ACHN (cell line): Measurements from ENCODE around the gene PLA1A.
"Not testable (repeated sequence)": the region's sequence is repeated elsewhere in the genome, so short reads cannot be mapped to it uniquely, and the experiment has no call there.

ENCODE experiments used
- DNase-seq: peaks from one replicate; pipeline ENCODE4 v3.0.0-alpha.2; 2015
- in situ Hi-C: cut with HindIII; loops from 2 replicates; pipeline ENCODE4 v1.10.0; 2017; ENCODE audit warnings: low sequenced_read_pairs, low pct_ligation_motif_present, low pct_unique_long_range_greater_than_20kb

PLA1A gene, protein sequence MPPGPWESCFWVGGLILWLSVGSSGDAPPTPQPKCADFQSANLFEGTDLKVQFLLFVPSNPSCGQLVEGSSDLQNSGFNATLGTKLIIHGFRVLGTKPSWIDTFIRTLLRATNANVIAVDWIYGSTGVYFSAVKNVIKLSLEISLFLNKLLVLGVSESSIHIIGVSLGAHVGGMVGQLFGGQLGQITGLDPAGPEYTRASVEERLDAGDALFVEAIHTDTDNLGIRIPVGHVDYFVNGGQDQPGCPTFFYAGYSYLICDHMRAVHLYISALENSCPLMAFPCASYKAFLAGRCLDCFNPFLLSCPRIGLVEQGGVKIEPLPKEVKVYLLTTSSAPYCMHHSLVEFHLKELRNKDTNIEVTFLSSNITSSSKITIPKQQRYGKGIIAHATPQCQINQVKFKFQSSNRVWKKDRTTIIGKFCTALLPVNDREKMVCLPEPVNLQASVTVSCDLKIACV

DNA sequence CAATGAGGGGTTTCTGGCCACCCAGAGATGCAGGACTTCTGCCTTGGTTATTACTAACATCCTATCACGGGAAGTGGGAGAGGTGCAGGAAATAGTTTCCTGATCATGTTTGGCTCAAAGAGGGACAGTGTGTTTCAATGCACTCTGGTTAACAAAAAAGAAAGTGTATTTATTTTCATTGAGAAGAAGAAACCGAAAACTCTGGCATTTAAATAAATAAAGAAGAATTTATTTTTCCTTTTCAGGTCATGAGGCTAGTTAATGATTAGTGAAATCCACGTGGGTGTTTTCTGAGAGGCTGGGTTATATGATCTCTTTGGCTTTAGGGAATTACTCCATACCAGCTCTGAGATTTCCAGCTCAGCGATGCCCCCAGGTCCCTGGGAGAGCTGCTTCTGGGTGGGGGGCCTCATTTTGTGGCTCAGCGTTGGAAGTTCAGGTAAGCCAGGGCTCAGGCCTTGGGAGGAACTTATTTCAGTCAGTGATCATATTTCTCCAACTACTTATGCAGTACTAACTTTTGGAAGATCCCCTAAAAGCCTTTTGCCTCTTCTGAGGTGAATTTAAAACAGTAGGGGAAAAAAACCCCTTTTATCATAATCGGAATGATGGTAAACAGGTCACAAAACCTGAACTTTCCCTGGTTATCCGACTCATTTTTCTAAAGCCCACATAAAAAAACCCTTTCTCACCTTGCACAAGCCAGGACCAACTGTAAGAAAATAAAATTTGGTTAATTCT, at the start of gene PLA1A:
PLA1A (plus strand) TSS at position 338 of the 741 bp plus-strand sequence; CDS start at position 367, 29 bp downstream.
- in situ Hi-C loops = no loop called here
- peak; percentile 15 for DNase-seq

DNA sequence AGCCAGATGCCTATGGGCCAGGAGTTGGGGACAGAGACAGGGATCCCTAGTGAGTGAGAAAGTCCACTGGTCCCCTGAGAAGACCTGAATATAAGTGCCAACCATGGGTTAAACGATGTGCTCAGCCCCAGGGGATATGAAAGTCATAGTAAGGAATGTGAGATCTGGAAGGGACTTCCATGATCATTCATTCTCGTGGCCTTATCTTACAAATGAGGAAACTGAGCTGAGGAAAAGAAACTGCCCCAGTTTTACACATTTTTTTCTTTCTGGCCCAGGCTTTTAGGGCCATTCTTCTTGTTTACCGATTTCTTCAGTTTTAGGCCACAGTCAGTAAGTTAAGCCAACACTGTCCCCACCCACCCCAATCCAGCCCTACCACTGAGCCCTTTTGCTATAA, 49.3 kb upstream of the PLA1A start:
- in situ Hi-C loops = no loop called here
- DNase-seq = no peak

DNA sequence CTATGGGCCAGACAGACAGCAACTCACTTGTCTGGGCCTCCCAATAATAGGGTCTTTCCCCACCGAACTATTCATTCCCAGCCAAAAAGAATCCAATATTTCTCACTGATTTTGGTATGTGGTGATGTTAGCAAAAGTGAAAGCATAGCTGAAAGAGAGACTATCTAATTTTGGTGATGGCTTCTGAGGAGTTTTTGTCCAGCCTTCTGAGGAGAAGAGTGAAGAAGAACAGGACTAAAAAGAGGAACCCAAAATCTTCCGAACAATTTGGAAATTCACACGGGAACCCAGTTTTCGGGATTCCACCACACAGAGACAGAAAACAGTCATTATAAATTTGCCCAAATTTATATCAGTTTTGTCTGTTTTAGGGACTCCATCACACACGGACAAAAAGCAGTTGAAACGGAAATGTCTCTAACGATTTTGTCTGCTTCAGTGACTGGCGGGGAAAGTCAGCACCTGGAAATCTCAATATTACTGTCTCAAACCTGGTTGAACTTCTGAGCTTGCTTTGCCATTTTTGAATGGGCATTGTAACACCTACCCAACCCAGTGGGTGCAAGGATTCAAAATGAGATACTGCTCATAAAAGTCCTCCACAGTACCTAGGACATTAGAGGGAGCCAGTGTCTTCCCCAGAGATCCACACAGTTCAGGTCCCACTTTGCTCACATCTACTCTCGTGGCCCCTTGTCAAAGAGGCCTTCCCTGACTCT, 47.3 kb upstream of the PLA1A start:
- in situ Hi-C loops = no loop called here
- DNase-seq = no peak

DNA sequence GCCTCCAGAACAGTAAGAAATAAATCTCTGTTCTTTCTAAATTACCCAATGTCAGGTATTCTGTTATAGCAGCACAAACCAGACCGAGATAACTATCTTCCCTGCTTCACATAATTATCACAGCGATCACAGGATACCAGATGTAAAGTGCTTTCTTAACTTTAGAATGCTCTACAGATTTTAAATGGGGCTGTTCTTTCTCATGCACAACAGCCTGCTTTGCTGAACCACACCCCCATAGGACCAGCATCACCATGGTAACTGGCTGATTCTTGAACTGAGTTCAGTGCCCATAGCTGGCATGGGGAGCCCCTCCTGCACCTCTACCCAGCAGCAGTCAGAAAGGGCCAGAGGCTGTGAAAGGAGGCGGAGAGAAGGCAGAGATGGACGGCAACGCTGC, 46.1 kb upstream of the PLA1A start:
- in situ Hi-C loops = no loop called here
- no peak for DNase-seq

DNA sequence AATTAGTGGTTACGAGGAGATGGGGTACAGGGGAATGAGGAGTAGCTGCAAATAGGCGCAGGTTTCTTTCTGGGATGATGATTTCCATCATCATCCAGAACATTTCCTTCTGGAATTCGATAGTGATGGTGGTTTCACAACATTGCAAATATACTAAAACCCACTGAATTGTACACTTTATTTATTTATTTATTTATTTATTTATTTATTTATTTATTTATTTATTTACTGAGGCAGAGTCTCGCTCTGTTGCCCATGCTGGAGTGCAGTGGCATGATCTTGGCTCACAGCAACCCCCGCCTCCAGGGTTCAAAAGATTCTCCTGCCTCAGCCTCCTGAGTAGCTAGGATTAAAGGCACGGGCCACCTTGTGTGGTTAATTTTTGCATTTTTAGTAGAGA, 44.8 kb upstream of the PLA1A start:
- DNase-seq, in situ Hi-C loops: not testable (repeated sequence)

DNA sequence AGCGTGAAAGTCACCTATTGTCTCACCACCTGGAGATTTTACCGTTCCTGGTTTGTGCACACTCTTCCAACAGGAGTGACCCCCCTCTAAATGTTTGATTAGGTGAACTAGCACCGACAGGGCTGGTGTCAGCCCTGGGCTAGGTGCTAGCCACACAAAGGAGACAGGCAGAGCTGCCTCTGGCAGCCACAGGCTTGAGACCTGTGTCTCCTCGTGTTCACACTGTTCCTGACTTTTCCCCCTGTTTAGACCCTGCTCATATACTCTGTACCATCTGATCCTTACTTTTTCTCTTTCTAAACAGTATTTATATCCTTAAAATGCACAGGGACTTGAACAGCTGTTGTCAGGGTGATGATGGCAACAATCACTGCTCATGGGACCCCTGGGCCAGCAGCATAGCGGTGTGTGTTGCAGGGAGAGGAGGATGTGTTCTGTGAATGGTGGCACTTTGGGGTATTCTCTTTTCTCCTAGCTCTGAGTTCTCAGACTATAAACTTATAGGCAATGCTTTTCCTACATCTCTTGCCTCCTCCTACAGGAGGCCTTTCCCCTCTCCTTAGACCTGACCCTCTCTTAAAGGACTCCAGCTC, 43.8 kb upstream of the PLA1A start:
- DNase-seq = no peak
- in situ Hi-C loops = no loop called here

DNA sequence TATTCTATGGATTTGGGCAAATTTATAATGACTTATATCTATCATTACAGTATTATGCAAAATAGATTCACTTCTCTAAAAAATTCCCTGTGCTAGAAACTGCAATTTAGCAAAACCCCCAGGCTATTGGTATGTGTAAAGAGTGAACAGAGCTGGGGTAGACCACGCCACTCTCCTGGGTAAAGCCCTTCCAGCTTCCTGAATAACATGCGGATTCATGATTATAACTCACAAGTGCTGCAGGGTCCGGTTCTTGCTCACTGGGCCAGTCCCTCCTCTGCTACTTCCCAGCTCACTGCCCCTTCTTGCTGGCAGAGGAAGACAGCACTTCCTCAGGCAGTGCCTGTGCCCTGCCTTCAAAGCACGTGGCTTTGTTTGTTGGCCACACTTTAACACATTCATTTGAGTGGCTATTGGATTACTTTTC, 42.4 kb upstream of the PLA1A start:
- DNase-seq = no peak
- in situ Hi-C loops = no loop called here

DNA sequence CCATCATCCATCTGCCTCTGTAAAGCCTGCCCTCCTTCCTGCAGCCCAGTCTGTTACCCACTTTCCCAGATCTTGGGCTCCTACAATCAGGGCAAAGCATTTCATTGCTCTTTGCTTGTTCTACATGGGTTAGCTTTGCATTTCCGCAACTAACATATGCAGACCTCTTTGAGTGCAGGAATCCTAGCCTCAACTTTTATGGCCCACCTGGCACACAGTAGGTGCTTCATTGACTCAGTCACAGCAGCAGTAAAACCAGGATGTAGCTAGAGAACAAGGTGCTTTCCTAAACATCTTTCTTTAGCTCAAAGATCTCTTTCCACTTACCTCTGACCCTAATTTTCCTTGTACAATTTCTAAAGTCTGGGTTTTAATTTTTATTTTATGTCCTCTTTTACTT, 41.8 kb upstream of the PLA1A start:
- in situ Hi-C loops = no loop called here
- no peak for DNase-seq

DNA sequence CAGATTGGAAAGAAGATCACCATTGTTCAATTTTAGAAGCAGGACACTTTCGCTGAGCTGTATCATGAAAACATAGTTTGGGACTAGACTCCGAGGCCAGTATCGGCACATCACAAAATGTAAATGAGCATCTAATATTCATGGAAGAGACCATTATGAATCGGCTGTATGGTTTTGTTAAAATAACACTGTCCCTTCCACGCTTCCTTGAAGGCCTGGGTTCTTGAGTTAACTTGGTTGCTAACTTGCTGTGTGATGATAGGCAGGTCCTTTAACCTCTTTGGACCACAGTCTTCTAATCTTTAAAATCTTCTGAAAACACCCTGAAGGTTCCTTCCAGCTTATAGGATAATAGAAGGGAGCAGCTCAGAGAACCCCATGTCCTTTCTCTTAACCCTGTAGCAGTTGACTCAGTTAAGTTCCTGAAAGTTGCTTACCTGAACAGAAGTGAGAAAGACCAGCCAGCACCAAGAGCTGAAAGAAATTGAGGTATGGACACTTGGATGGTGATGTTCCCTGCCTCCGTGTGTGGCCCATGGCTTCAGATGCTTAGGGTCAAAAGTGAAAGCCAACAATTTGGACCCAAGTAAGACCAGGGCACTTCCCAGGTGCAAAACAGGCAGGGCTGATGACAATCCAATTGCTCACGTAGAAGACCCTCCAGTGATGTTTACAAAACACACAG, 40.4 kb upstream of the PLA1A start:
- in situ Hi-C loops = no loop called here

DNA sequence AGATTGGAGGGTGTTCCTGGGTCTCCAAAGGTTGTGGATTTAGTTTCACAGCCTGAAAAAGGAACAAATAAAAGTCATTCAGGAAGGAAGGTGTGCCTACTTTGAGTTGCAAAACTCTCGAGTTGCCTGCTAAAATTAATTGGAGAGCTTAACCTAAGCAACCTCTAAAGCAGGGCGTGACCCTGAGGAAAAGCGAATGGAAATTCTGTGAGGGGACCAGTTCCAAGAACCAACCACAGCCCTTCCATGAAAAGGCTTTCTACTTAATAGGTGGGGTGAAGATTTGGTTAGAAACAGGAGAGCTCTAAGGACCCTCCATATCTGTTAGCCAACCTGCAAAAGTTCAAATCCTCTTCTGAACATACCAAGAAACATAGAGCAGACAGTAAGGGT, 39.8 kb upstream of the PLA1A start:
- DNase-seq = no peak
- in situ Hi-C loops = no loop called here

More for the DNA sequence above, 40.4 kb upstream of the PLA1A start:
- DNase-seq = no peak

DNA sequence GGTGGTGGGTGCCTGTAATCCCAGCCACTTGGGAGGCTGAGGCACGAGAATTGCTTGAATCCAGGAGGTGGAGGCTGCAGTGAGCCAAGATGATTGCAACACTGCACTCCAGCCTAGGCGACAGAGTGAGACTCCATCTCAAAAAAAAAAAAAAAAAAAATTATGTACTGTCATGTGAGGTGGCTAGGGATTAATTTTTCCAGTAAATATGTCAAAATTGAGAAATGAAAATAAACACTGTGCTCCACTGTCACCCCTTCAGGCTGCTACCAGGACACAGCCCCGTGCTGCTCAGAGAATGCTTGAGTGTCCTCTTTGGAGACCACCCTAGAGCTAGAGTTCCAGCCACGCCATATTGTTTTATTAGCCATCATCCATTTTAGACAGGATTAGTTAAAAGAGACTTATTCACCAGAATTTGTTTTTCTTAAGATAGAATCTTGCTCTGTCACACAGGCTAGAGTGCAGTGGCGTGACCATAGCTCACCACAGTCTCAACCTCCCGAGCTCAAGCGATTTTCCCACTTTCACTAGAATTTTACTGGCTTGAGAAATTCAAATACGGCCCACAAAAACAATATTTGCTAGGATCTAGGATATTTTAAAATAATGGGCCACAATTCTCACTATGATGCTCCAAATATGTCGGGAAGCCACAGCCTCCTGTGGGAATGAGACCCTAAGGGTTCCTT, 38.9 kb upstream of the PLA1A start:
- DNase-seq = no peak
- in situ Hi-C loops = no loop called here

DNA sequence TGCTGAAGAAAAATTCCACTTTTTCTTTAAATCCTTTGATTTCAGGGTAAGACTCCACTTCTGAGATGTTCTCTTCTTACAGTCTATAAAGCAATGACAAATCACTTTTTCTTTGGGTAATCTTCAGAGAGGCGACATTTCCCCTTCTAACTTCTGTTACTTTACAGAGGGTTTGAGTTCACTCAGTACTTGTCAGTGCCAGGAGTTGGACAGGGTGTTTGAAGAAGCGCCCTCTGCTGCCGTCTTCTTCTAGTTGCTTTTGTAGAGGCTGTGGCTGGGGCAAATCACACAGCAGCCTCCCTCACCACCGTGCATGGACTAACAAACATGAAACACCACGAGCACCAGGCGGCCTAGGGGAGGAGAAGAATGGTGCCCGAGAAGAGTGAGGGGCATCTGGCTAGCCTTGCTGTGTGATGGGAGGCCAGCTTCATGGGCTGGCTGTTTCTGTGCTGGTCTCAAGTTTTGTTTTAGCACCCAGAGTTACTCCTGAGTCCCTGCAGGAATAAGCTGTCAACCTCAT, 38.2 kb upstream of the PLA1A start, which contains the start of gene CD80:
CD80 (minus strand) TSS at position 174 of the 523 bp plus-strand sequence. CDS start 1,886 bp downstream, outside the sequence.
- peak; percentile 48 for DNase-seq
- in situ Hi-C loops = no loop called here

DNA sequence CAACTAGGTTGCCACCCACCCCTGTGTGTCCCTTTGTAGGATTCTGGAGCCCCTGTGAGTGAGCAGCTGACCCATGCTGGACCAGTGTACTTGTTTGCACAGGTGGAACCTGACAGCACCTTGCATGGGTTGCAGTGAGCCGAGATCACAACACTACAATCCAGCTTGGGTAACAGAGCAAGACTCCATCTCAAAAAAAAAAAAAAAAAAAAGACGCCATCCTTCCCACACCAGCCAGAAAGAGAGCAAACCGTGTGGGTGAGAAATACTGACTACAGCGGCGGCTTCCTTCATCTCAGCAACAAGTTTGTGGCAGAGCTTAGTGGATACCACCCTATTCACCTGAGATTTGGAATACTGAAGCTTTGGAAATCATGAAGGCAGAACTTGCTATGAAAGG, 37.5 kb upstream of the PLA1A start:
- DNase-seq = no peak
- in situ Hi-C loops = no loop called here

DNA sequence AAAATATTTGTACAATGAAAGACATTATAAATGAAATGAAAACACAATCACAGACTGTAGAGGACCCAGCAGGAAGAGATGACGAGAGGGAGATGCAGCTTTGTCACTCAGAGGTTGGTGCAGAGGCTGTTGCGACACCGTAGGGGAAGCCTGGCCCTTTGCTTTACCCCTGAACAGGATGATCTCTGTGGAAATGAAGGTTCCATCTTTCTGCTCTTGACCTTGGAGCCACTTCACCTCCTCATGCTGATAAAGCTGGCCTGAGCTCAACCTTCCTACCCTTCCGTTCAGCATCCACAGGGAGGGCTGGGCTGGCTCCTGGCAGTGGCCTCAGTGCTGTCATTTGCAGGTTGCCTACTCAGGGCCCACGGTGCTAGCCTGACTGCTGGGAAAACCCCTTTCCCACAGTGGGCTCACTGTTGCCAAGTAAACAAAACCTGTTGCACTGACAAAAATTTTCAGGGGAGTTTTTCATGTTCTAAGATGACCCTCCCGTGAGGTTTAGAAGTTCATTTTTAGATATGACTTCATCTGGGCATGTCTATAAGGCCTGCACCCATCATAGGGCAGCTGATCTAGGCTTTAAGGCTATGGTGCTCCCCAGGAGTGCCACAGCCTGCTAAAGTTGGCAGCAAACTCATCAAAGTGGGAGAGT, 35.3 kb upstream of the PLA1A start:
- in situ Hi-C loops = no loop called here
- DNase-seq = no peak

DNA sequence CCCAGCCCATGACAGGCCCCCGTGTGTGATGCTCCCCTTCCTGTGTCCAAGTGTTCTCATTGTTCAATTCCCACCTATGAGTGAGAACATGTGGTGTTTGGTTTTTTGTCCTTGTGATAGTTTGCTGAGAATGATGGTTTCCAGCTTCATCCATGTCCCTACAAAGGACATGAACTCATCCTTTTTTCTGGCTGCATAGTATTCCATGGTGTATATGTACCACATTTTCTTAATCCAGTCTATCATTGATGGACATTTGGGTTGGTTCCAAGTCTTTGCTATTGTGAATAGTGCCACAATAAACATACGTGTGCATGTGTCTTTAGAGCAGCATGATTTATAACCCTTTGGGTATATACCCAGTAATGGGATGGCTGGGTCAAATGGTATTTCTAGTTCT, 34.4 kb upstream of the PLA1A start:
- in situ Hi-C loops, DNase-seq: not testable (repeated sequence)

DNA sequence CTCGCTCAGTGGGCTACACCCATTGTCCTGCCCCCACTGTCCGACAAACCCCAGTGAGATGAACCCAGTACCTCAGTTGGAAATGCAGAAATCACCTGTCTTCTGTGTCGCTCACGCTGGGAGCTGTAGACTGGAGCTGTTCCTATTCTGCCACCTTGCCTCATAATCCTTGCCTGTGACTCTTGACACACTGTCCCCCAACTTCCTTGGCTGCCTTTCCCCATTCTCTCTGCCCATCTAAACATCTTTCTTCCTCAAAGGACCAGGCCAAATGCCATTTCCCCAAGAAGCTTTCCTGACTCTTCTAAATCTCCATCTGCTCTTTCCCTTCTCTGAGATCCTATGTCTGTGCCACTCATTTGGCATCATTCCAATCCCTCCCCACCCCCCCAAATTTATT, 28.5 kb upstream of the PLA1A start:
- in situ Hi-C loops = no loop called here
- no peak for DNase-seq

DNA sequence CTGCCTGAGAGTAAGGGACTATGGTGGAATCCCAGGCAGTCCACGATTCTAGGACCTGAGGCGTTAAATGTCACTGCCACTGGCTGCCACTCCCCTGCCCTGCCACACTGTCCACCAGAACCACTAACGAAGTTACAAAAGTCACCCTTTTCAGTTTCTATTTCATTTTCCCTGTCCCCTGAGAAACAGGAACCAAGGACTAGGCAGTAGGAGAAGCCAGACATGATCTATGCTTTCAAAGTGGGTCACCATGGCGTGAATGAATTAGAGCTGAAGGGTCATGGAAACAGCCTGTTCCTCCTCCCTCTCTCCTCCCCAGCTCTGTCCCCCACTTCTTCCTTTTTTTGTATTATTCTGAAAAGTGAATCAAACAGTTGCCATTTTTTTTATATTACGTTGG, 27.5 kb upstream of the PLA1A start:
- in situ Hi-C loops = no loop called here
- no peak for DNase-seq
